Loucy (cell line): Measurements from ENCODE around the gene ZNRF2.

Source experiments
- H2AFZ ChIP-seq: fragments of 200-600 bp; sonication (generic); 2 replicates; pipeline ENCODE4 v1.6.0; 2016; ENCODE audit warnings: antibody characterized with exemption, mild to moderate bottlenecking, low read length, moderate library complexity
- H3F3A ChIP-seq: fragments of 200-600 bp; 2 replicates; pipeline ENCODE4 v1.6.0; 2016; ENCODE audit warnings: antibody characterized with exemption, low read depth, mild to moderate bottlenecking
- H3K27me3 ChIP-seq: fragments of 200-600 bp; sonication (generic); 2 replicates; pipeline ENCODE4 v1.6.1; 2014; ENCODE audit warnings: low read length, mild to moderate bottlenecking; ENCODE audit not compliant: insufficient read depth, poor library complexity, severe bottlenecking
- H3K36me3 ChIP-seq: fragments of 200-600 bp; sonication (generic); 2 replicates; pipeline ENCODE4 v1.6.1; 2016; ENCODE audit warnings: low read length; ENCODE audit not compliant: insufficient read depth
- H3K4me1 ChIP-seq: fragments of 200-600 bp; sonication (generic); 2 replicates; pipeline ENCODE4 v1.5.1; 2014; ENCODE audit warnings: low read length, mild to moderate bottlenecking; ENCODE audit not compliant: insufficient read depth, poor library complexity, severe bottlenecking
- H3K4me2 ChIP-seq: fragments of 200-600 bp; sonication (generic); 2 replicates; pipeline ENCODE4 v1.6.0; 2014; ENCODE audit warnings: antibody characterized with exemption, low read length, low read depth, mild to moderate bottlenecking; ENCODE audit not compliant: poor library complexity, severe bottlenecking
- H3K4me3 ChIP-seq: fragments of 200-600 bp; sonication (generic); 2 replicates; pipeline ENCODE4 v1.5.1; 2014; ENCODE audit warnings: low read length, mild to moderate bottlenecking, mixed read lengths; ENCODE audit not compliant: poor library complexity, severe bottlenecking
- H3K79me2 ChIP-seq: fragments of 200-600 bp; sonication (generic); 2 replicates; pipeline ENCODE4 v1.6.1; 2014; ENCODE audit warnings: low read length; ENCODE audit not compliant: insufficient read depth
- H3K9ac ChIP-seq: fragments of 200-600 bp; sonication (generic); 2 replicates; pipeline ENCODE4 v1.6.0; 2014; ENCODE audit warnings: mild to moderate bottlenecking, low read depth, low read length, moderate library complexity; ENCODE audit not compliant: poor library complexity, severe bottlenecking
- H3K9me2 ChIP-seq: fragments of 200-600 bp; sonication (generic); replicated peaks from 2 replicates; pipeline ENCODE4 v1.6.1; 2016; ENCODE audit warnings: low read depth, low read length, mixed read lengths
- H3K9me3 ChIP-seq: fragments of 200-600 bp; sonication (generic); 2 replicates; pipeline ENCODE4 v1.6.1; 2014; ENCODE audit warnings: mild to moderate bottlenecking, antibody characterized with exemption, low read length, low read depth; ENCODE audit not compliant: insufficient read depth
- H4K20me1 ChIP-seq: fragments of 200-600 bp; sonication (generic); 2 replicates; pipeline ENCODE4 v1.6.0; 2014; ENCODE audit warnings: antibody characterized with exemption, low read length, mild to moderate bottlenecking; ENCODE audit not compliant: insufficient read depth, poor library complexity, severe bottlenecking
- EZH2phosphoT487 ChIP-seq: fragments of 200-600 bp; IDR thresholded peaks from 2 replicates; pipeline ENCODE4 v1.6.1; 2018; ENCODE audit warnings: antibody characterized with exemption, mild to moderate bottlenecking, moderate library complexity, borderline replicate concordance
- TF ChIP-seq, protein P1 (sequence below): fragments of 200-600 bp; sonication (generic); conservative IDR thresholded peaks from 2 replicates; pipeline ENCODE4 v1.5.1; 2014; ENCODE audit warnings: mild to moderate bottlenecking, antibody characterized with exemption, low read length

Gene ZNRF2

DNA sequence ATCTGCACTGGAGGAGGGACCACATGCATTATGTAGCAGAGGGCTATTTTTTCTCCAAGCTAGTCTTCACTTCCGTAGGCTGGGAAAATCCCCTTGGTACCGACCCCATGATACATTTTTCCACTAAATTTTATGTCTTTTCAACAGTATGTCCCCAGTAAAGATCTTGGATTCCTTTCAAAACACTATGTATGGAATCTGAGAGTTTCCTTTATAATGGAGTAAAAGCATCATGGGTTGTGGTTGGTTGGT is 4.8 kb upstream of the ZNRF2 start:
- peak overlapping the region; percentile 42 for H3K4me3 ChIP-seq
- peak overlapping the region; percentile 61 for H3K4me2 ChIP-seq
- peaks cover 4% of the 10 kb centered on the region for H4K20me1 ChIP-seq
- H3F3A ChIP-seq: no peaks in the 10 kb centered on the region
- H3K27me3 ChIP-seq: no peaks in the 10 kb centered on the region
- peaks cover 11% of the 10 kb centered on the region for H3K79me2 ChIP-seq
- H3K9me3 ChIP-seq: no peaks in the 10 kb centered on the region
- peak overlapping the region; percentile 16; the same call in 1 of the 2 replicates for H2AFZ ChIP-seq
- TF ChIP-seq, protein P1, sequence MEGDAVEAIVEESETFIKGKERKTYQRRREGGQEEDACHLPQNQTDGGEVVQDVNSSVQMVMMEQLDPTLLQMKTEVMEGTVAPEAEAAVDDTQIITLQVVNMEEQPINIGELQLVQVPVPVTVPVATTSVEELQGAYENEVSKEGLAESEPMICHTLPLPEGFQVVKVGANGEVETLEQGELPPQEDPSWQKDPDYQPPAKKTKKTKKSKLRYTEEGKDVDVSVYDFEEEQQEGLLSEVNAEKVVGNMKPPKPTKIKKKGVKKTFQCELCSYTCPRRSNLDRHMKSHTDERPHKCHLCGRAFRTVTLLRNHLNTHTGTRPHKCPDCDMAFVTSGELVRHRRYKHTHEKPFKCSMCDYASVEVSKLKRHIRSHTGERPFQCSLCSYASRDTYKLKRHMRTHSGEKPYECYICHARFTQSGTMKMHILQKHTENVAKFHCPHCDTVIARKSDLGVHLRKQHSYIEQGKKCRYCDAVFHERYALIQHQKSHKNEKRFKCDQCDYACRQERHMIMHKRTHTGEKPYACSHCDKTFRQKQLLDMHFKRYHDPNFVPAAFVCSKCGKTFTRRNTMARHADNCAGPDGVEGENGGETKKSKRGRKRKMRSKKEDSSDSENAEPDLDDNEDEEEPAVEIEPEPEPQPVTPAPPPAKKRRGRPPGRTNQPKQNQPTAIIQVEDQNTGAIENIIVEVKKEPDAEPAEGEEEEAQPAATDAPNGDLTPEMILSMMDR: no peak
- no peak for TF ChIP-seq EZH2phosphoT487
- no peaks in the 10 kb centered on the region for H3K36me3 ChIP-seq
- no peaks in the 10 kb centered on the region for H3K9me2 ChIP-seq
- H3K9ac ChIP-seq: no peak overlapping the region
- H3K4me1 ChIP-seq: peaks cover 24% of the 10 kb centered on the region

DNA sequence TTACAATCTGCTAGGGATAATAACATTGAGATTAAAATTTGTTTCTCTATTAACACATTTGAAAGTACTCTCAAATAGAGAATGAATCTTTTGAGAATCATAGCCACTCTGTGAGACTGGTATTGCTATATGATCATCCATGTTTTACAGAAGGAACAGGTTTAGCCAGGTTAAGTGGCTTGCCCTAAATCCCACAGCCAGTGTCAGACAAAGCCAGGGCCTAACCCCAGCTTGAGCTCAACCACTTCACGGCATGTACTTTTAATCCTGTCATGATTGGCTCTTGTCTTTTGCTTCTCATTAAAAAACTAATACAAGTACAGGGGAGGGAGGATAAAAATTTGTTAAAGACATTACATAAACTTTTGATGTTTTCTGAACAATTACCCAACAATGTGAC is 3.8 kb upstream of the ZNRF2 start:
- Histone ChIP-seq H3K9me3 (no peaks in the 10 kb centered on the region), H3F3A (no peaks in the 10 kb centered on the region), H3K4me3 (no peak overlapping the region), H3K4me1 (peaks cover 24% of the 10 kb centered on the region), H3K27me3 (no peaks in the 10 kb centered on the region), H3K9me2 (no peaks in the 10 kb centered on the region), H2AFZ (no peak overlapping the region), H3K4me2 (no peak overlapping the region), H3K9ac (no peak overlapping the region), H4K20me1 (peaks cover 4% of the 10 kb centered on the region), H3K36me3 (no peaks in the 10 kb centered on the region), H3K79me2 (peaks cover 13% of the 10 kb centered on the region)
- TF ChIP-seq, protein P1: no peak
- TF ChIP-seq EZH2phosphoT487: no peak

DNA sequence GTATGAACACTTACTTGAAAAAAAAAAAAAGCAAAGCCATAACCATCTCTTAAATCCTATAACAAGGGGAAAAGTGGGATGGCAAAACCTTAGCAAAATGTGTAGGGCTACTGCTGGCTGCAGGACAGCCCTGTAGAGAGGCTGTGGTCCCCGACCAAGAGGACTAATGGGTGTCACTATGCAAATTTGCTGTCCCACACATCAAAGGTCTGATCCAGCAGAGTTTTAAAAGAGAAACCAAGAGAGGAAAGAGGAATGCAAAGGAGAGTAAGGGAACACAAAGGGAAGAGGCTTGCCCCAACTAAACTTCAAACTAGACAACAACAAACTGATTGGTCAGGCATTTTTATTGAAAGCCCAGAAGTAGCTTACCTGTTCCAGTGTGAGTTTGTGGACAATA is 3.1 kb upstream of the ZNRF2 start:
- Histone ChIP-seq H3K9me2 (no peaks in the 10 kb centered on the region), H3K36me3 (no peaks in the 10 kb centered on the region), H4K20me1 (peaks cover 4% of the 10 kb centered on the region), H3K9me3 (no peaks in the 10 kb centered on the region), H3K27me3 (no peaks in the 10 kb centered on the region), H3K79me2 (peaks cover 19% of the 10 kb centered on the region), H3F3A (no peaks in the 10 kb centered on the region), H3K4me3 (no peak overlapping the region), H3K4me2 (no peak overlapping the region), H3K9ac (no peak overlapping the region), H3K4me1 (peaks cover 25% of the 10 kb centered on the region), H2AFZ (no peak overlapping the region)
- TF ChIP-seq, protein P1: no peak
- TF ChIP-seq EZH2phosphoT487: no peak
